Endothelial cell of umbilical vein (primary cell): ENCODE measurements around the gene DHCR7. TPM values are rescaled to one million over a fixed set of nuclear protein-coding genes. Genes with fewer than 3 reads are reported as not detected.

Experiments
- BruUV-seq: library from RNA; stranded (reverse); fragments of 400-500 nt; replicated peaks from 2 replicates; lab custom pipeline; 2021; lab: Mats Ljungman, UMichigan
- CTCF ChIA-PET: fragments of 300-600, 350-600 bp; sonication (Branson Sonifier 250); formaldehyde crosslinking; loops from one replicate; lab custom pipeline; 2021; ENCODE audit warnings: antibody characterized with exemption, inconsistent platforms; lab: Charles Lee
- POLR2A ChIA-PET: fragments of 300-600, 350-600 bp; sonication (Branson Sonifier 250); formaldehyde crosslinking; loops from one replicate; lab custom pipeline; 2021; ENCODE audit warnings: antibody characterized with exemption, inconsistent platforms; lab: Charles Lee
- DNase-seq: peaks from one replicate; pipeline ENCODE4 v3.0.0-alpha.2; 2011; ENCODE audit warnings: low read depth, low spot score
- FAIRE-seq: peaks from 2 replicates; lab custom pipeline; 2011; peaks lifted over from hg19 to GRCh38; lab: Jason Lieb, UNC
- H2AFZ ChIP-seq: 2 replicates; pipeline ENCODE4 v1.6.0; 2012; ENCODE audit warnings: low read depth, low read length, control low read depth, inconsistent platforms
- H3K27ac ChIP-seq: 2 replicates; pipeline ENCODE4 v1.5.1; 2011; ENCODE audit warnings: low read depth, mild to moderate bottlenecking, control low read depth, low read length, moderate library complexity; ENCODE audit not compliant: insufficient read depth
- H3K27me3 ChIP-seq, 2 experiments: 2 replicates each; pipeline versions ENCODE4 v1.6.0 to v1.6.1; 2011; ENCODE audit warnings: low read length in 2 of 2, mixed read lengths in 1 of 2; ENCODE audit not compliant: control insufficient read depth in 2 of 2, insufficient read depth in 2 of 2
- H3K36me3 ChIP-seq, 2 experiments: 2 replicates in 1 of 2; 3 replicates in 1 of 2; pipeline ENCODE4 v1.5.1; 2011; ENCODE audit warnings: low read length in 2 of 2, mild to moderate bottlenecking in 1 of 2, moderate library complexity in 1 of 2; ENCODE audit not compliant: control insufficient read depth in 2 of 2, insufficient read depth in 2 of 2; ENCODE audit errors: extremely low read depth in 1 of 2
- H3K4me1 ChIP-seq: 3 replicates; pipeline ENCODE4 v1.5.1; 2011; ENCODE audit warnings: mild to moderate bottlenecking, low read length; ENCODE audit not compliant: control insufficient read depth, insufficient read depth; ENCODE audit errors: extremely low read depth
- H3K4me2 ChIP-seq: 2 replicates; pipeline ENCODE4 v1.6.1; 2011; ENCODE audit warnings: low read length, control low read depth, mixed read lengths; ENCODE audit not compliant: insufficient read depth
- H3K4me3 ChIP-seq, 3 experiments: fragments of 200-600 bp in 1 of 3; sonication (generic), shearing (Covaris generic) in 1 of 3; replicated peaks in 1 of 3; 2 replicates each; pipeline ENCODE4 v1.5.1; 2011 to 2016; ENCODE audit warnings: control low read depth in 3 of 3, low read length in 3 of 3, mild to moderate bottlenecking in 2 of 3, inconsistent platforms in 1 of 3, low read depth in 1 of 3, moderate library complexity in 1 of 3; ENCODE audit not compliant: insufficient read depth in 1 of 3
- H3K79me2 ChIP-seq: 2 replicates; pipeline ENCODE4 v1.6.0; 2012; ENCODE audit warnings: low read length, inconsistent platforms; ENCODE audit not compliant: control insufficient read depth, insufficient read depth
- H3K9ac ChIP-seq: replicated peaks from 2 replicates; pipeline ENCODE3; 2011; ENCODE audit warnings: low read length, control low read depth; ENCODE audit not compliant: insufficient read depth; ENCODE audit errors: extremely low read depth
- H3K9me1 ChIP-seq: replicated peaks from 3 replicates; pipeline ENCODE4 v1.6.0; 2011; ENCODE audit warnings: mild to moderate bottlenecking, low read length; ENCODE audit not compliant: control insufficient read depth, insufficient read depth; ENCODE audit errors: extremely low read depth
- H3K9me3 ChIP-seq: replicated peaks from 2 replicates; pipeline ENCODE4 v1.5.1; 2012; ENCODE audit warnings: low read length, inconsistent platforms; ENCODE audit not compliant: control insufficient read depth, insufficient read depth
- H4K20me1 ChIP-seq: replicated peaks from 2 replicates; pipeline ENCODE3; 2011; ENCODE audit warnings: mild to moderate bottlenecking, low read length; ENCODE audit not compliant: control insufficient read depth, insufficient read depth; ENCODE audit errors: extremely low read depth
- CTCF ChIP-seq, 2 donors: IDR thresholded peaks; 1 replicate in 1 of 2; 2 replicates in 1 of 2; pipeline ENCODE4 v1.5.1; 2011; ENCODE audit warnings: low read length in 2 of 2, mild to moderate bottlenecking in 2 of 2, moderate library complexity in 2 of 2, control low read depth in 1 of 2, inconsistent platforms in 1 of 2, low read depth in 1 of 2; ENCODE audit not compliant: insufficient read depth in 1 of 2; ENCODE audit errors: extremely low read depth in 1 of 2
- FOS ChIP-seq: IDR thresholded peaks from 2 replicates; pipeline ENCODE4 v1.6.1; 2011; ENCODE audit warnings: mild to moderate bottlenecking, low read length, moderate library complexity, borderline replicate concordance; ENCODE audit not compliant: insufficient read depth
- GATA2 ChIP-seq: IDR thresholded peaks from 2 replicates; pipeline ENCODE4 v1.7.0; 2011; ENCODE audit warnings: low read depth, mild to moderate bottlenecking, moderate library complexity, mixed read lengths, low read length; ENCODE audit not compliant: insufficient read length, insufficient read depth
- JUN ChIP-seq: IDR thresholded peaks from 2 replicates; pipeline ENCODE4 v1.6.1; 2011; ENCODE audit warnings: borderline replicate concordance, low read depth; ENCODE audit not compliant: insufficient read length, insufficient read depth
- MAX ChIP-seq: IDR thresholded peaks from 2 replicates; pipeline ENCODE4 v1.6.1; 2011; ENCODE audit not compliant: insufficient read depth, insufficient read length
- MYC ChIP-seq: IDR thresholded peaks from one replicate; pipeline ENCODE4 v1.6.1; 2011; ENCODE audit warnings: mild to moderate bottlenecking, low read depth, low read length
- POLR2A ChIP-seq: IDR thresholded peaks from 2 replicates; pipeline ENCODE4 v1.6.1; 2012; ENCODE audit warnings: low read depth, mild to moderate bottlenecking, control low read depth, low read length
- dilution Hi-C: fragments of 300-500 bp; cut with MboI; formaldehyde crosslinking; loops from one replicate; pipeline ENCODE4 v1.15.0; 2019; ENCODE audit warnings: low sequenced_read_pairs; ENCODE audit not compliant: extremely low pct_ligation_motif_present
- intact Hi-C: fragments of 100-400 bp; cut with micrococcal nuclease; formaldehyde crosslinking; loops from one replicate; pipeline ENCODE4 v1.10.0; 2022
- polyA plus RNA-seq, 4 experiments: library from polyadenylated mRNA; depleted of rRNA in 3 of 4; stranded (reverse) in 3 of 4; unstranded in 1 of 4; fragments of >200 nt; gene quantifications; 2 replicates each; pipeline versions ENCODE4 v1.2.1 to v1.2.3, GENCODE V29; 2011 to 2012; ENCODE audit warnings: missing spikeins in 1 of 4
- total RNA-seq: library from RNA; stranded (reverse); gene quantifications from 2 replicates; pipeline ENCODE4 v1.2.3, GENCODE V29; 2021

The DHCR7 gene
- total and polyA plus RNA-seq, 2 donors (not counting 3 experiments of a cell fraction or from before 2014, with no cell fraction given) = 171 to 175 TPM

GRCh38 chr11:71420455-71421241, 27.5 kb downstream of the DHCR7 start:
- H3K4me3 ChIP-seq = no peak overlapping the region
- FAIRE-seq (no peak), DNase-seq (peak; percentile 32)
- H3K27ac ChIP-seq = no peak overlapping the region
- H3K9me1 ChIP-seq = no peaks in the 10 kb centered on the region
- dilution Hi-C loops = no loop called here
- no peaks in the 10 kb centered on the region for H3K9me3 ChIP-seq
- H3K4me1 ChIP-seq = no peaks in the 10 kb centered on the region
- H3K36me3 ChIP-seq = no peaks in the 10 kb centered on the region
- POLR2A ChIA-PET = no interaction called here
- CTCF ChIA-PET = no interaction called here
- BruUV-seq = no TSS peak
- H3K4me2 ChIP-seq = no peak overlapping the region
- H3K79me2 ChIP-seq = no peaks in the 10 kb centered on the region
- intact Hi-C loops = loop anchor here (2.0 kb wide), 1 partner anchor 954 kb away; no protein-coding TSS in a partner anchor
- no peaks in the 10 kb centered on the region for H4K20me1 ChIP-seq
- peaks cover 0 to 2% of the 10 kb centered on the region in 2 experiments for H3K27me3 ChIP-seq
- H2AFZ ChIP-seq = no peak overlapping the region
- H3K9ac ChIP-seq = no peak overlapping the region
- TF ChIP-seq POLR2A (no peak), GATA2 (no peak), CTCF (IDR thresholded peaks at IDR 0.05; ENCODE audit: extremely low read depth in 1 of 2, insufficient read depth in 1 of 2, low read depth in 1 of 2, low read length in 2 of 2) (peak; percentile 57 to 58), JUN (no peak), MYC (no peak), MAX (no peak), FOS (no peak)
